GM12891 (cell line): ENCODE data around the gene CNTLN.

Source experiments
- PAX5 ChIP-seq: IDR thresholded peaks from 2 replicates; pipeline ENCODE4 v1.6.1; 2011; ENCODE audit warnings: low read length, moderate library complexity, mild to moderate bottlenecking; ENCODE audit not compliant: insufficient read depth, severe bottlenecking
- POLR2A ChIP-seq: IDR thresholded peaks from 2 replicates; pipeline ENCODE4 v1.6.1; 2011; ENCODE audit warnings: low read depth, low read length, control low read depth
- POLR2AphosphoS5 ChIP-seq: IDR thresholded peaks from 2 replicates; pipeline ENCODE4 v1.6.1; 2011; ENCODE audit warnings: low read depth, low read length, control low read depth
- SPI1 ChIP-seq: IDR thresholded peaks from 2 replicates; pipeline ENCODE4 v1.6.1; 2011; ENCODE audit warnings: low read depth, low read length, control low read depth
- TAF1 ChIP-seq: IDR thresholded peaks from 2 replicates; pipeline ENCODE4 v1.6.1; 2011; ENCODE audit warnings: low read depth, low read length, control low read depth

DNA sequence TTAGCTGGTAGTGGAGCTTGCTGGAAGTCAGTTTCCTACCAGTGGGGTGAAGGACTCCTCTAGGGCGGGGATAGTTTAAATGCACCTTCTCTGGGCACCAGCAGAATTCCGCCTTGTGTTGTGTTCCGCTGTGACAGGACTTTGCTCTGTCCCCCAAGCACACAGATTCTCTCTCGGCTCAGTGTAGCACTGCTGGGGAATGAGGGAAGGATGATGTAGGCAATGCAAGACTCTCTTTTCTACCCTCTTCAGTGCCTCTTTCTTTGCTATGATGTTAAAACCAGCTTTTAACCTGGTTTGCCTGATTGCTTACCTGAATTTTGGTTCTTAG lies 288.8 kb downstream of the CNTLN start:
- TF ChIP-seq POLR2A (no peak), POLR2AphosphoS5 (no peak), SPI1 (no peak), TAF1 (no peak), PAX5 (no peak)
